ENCODE results near the gene LBX2. TPM values are rescaled to one million over a fixed set of nuclear protein-coding genes. Genes with fewer than 3 reads are reported as not detected.

Gene LBX2
- polyA plus RNA-seq, 3 donors: 3.1 to 7.9 (median 3.9) TPM

DNA sequence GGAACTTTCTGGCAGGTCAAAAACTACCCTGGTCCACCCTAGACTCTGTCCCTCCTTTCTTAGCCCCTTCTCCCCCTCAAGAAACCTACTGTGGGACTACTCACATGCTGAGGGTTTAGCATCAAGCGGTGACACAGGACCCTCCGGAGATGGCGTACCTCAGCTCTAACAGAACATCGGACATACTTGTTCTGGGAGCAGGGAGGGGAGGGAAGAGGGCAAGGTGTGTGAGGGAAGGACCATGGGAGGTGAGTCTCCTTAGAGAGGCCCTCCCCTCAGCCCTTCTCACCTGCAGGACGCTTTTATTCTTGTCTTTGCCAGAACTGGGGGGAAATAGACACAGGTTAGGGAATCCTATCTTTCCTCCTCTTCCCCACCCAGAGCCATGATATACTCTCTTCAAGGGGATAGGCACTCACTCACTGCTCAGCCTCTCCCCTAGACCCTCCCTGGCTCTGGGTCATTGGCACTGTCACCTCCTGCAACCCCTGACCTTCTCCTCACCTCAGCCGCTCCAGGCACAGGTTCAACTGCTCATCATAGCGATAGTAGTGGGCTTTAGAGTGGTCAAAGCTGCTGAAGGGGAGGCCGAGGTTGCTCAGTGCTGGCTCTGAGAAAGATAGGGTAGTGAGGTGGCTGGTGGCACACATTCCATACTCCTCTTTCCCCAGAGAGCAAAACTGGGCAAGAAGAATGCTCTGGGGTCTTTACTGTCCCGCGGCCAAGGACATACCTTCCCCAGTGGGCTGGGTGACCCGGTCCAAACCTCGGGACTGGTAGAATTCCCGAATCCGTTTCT lies 6.2 kb upstream of the LBX2 start:
- no peak for DNase-seq

DNA sequence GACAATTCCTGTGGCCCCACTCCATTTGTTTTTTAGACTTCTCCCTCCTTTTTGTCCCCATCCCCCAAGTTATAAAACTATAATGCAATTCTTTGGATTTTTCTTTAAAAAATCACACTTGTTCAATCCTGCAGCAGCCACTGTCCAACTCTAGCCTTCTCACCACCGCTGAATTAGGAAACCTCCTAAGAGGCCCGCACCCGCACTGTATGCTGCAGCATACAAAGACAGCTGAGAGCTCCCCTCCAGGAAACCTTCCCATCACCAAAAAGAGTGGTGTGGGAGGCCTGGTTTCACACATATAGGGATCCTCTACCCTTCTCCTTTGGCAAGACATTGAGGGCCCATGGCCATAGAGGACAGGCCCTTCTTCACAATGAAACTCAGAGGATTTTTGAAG lies 5.2 kb upstream of the LBX2 start:
- no peak for DNase-seq

DNA sequence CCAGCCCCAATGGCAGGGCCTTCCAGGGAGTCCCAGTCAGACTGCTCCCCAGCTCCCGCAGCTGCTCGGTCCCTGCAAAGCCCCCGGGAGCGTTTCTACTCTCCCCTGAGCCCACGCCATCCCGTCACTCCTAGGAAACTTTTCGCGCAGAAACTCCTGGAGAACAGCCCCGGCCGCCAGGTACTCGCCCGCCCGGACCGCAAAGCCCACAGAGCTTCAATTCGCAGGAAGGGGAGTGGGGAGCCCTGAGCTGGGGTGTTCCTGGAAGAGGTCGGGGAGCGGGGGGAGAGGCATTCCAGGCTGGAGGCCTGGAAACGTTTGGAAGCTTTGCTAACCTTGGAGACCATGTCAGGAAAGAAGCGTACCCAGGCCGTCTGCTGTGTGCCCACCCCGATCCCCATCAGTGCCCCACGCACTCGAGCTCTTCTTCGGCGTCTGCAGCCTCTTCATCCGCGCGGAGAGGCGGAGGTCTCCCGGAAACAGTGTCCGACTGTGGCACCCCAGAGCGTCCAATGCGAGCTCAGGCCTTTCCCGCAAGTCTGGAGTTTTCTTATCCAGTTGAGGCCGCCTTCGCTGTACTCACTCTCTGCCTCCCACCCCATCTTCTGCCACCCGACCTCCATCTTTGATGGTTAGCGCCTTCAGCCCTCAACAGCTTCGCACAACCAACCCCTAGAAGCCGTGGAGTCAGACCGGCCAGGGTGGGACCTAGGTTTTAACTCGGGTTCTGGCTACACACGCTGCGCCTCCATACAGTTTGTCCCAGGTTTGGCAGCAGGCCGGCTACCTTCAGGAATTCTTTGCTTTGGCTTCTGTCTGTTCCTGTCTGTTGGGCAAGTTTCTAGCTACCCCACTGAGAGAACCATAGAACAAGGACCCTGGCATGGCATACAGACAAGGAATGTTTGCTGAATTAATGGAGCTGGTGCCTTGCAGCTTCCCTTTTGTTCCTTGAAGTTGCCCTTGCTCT lies 4.4 kb upstream of the LBX2 start:
- DNase-seq: no peak

DNA sequence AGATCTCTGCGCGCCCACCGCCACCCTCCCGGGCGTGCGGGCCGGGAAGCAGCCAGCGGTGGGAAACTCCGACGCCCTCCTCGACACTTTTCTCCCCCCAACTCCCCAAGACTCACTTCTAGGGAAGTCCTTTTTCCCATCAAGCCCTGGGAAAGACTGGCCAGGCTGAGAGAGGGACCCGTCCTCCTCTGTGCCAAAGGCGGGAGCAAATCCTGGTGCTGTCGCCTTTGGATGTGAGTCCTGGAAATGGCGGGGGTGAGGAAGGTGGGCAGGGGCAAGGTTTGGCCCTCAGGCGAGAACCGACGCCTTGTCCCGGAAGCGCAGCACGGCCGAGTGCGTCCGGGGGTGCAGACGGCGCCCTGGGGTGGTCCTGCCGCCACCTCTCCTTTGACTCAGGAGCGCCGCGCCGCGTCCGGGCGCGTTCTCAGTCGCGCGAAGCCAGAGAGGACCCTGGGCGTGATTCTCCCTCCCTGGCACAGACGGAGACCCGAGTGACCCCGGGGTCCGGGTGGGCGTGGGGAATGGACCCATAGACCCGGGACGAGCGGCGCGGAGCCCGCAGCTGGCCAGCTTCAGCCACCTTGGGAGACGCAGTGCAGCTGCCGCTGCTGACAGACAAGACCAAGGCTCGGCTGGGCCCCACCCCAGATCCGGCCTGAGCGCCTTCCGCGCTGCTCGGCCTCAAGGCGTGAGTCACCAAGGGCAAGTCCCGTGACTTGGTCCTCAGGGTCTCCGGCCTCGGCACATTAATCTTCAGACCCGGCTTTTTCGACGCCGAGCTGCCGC lies 3.5 kb upstream of the LBX2 start:
- DNase-seq: no peak

- no peak for DNase-seq
These were observed 2.8 kb upstream of the LBX2 start for GRCh38 chr2:74502147-74502719.

DNA sequence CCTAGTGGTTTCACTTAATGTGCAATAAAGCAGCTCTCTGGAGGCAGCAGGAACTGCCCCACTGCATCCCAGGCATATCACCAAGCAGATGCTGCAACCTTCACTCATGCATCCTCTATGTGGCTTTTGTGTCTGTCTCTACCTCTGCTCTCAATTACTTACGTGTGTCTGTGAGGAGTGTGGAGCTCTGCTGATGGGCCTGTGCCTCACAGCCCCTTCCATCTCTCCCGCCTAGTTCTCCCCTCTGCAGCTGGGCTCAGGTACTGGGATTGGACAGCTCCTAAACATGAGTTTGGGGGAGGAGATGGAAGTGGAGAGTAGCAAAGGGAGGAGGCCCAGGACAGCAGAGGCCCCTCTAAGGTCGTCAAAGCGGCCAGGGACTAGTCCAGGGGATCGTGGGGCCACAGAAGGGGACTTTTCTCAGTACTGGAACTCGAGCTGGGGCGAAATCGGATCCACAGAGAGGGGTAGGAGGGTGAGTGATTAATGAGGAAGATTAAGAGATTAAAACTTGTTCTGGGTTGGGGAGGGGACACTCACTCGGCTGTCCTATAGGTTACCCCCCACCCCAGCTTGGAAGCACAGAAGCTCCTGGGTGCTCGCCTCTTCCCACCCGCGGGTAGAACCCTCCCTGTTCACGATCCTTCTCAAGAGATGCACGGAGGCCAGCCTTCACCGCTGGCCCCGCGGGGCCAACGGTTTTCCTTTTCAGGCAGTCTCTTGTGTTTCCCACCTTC lies 2.1 kb upstream of the LBX2 start:
- no peak for DNase-seq

GRCh38 chr2:74500578-74500946 lies 1.2 kb upstream of the LBX2 start:
- DNase-seq: no peak

- no peak for DNase-seq
These were observed 656 bp upstream of the LBX2 start for GRCh38 chr2:74499940-74500577.

DNA sequence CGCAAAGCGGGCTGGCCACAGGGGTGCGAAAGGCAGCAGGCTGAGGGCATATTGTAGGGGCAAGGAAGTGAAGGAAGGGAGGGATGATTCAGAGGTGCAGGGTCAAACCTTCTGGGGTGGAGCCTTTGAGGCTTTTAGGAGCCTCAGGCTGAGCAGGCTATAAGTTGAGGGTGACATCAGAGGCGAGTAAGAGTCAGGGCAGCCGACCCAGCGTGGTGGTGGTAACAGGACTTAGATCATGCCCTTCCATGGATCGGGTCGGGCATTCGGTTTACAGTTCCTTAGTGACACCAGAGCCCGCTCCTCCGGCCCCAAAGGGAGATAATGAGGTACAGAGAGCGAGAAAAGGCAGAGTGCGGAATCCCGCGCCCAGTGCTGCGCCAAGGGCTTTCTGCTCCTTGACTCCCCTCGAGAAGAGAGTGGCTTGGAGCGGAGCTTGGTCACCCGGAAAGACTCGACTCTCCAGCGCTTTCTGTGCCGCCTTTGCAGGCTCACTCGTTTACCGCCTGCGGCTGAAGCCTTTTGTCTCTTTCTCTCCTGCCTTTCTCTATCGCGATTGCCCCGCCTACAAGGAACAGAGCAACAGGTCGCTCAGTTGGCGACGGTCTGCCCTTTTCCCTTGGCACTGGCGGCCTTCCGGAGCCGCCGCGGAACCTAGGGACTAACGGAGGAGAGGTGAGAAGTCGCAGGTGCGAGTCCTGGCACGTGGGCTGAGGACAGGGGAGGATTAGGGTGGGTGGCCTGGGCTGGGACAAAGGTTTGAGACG lies 720 bp downstream of the LBX2 start:
- DNase-seq: no peak

GRCh38 chr2:74497777-74498499 lies 1.5 kb downstream of the LBX2 start:
- no peak for DNase-seq

GRCh38 chr2:74496997-74497776 lies 2.2 kb downstream of the LBX2 start:
- no peak for DNase-seq

GRCh38 chr2:74495440-74495839 lies 4.0 kb downstream of the LBX2 start:
- DNase-seq: no peak

GRCh38 chr2:74493546-74493945 lies 5.9 kb downstream of the LBX2 start:
- DNase-seq: no peak

DNA sequence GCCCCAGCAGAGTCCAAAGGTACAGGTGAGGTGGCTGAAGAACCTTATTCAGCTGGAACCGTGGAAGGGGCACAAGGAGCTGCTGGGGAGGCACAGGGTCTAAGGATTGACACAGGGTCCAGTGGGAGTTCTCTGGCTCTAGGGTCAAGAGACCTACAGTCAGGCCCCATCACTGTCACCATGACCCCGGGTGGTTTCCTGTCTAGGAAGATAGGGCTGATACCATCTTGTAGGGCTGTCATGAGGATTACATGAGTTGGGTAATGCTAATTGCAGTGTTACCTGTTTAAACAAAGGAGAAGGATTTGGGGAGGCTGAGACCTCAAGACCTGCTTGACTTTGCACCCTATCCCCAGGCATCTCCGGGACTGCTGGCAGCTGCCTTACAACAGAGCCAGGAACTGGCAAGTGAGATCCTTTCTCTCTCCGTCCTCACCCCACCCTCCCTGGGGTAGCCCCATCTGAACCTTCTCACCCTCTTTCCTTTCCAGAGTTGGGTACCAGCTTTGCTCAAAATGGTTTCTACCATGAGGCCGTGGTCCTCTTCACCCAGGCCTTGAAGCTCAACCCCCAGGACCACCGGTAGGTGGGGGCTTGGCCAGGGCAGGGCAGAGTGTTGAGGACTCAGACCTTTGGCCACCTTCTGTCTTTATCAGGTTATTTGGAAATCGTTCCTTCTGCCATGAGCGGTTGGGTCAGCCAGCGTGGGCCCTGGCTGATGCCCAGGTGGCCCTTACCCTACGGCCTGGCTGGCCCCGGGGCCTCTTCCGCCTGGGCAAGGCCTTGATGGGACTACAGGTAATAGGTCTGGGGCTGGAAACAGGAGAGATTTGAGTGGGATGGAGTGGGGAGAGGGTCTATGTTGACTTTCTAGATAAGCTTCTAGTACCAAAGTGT lies 7.5 kb downstream of the LBX2 start:
- DNase-seq: no peak

GRCh38 chr2:74489906-74490305 lies 9.5 kb downstream of the LBX2 start:
- DNase-seq: no peak

DNA sequence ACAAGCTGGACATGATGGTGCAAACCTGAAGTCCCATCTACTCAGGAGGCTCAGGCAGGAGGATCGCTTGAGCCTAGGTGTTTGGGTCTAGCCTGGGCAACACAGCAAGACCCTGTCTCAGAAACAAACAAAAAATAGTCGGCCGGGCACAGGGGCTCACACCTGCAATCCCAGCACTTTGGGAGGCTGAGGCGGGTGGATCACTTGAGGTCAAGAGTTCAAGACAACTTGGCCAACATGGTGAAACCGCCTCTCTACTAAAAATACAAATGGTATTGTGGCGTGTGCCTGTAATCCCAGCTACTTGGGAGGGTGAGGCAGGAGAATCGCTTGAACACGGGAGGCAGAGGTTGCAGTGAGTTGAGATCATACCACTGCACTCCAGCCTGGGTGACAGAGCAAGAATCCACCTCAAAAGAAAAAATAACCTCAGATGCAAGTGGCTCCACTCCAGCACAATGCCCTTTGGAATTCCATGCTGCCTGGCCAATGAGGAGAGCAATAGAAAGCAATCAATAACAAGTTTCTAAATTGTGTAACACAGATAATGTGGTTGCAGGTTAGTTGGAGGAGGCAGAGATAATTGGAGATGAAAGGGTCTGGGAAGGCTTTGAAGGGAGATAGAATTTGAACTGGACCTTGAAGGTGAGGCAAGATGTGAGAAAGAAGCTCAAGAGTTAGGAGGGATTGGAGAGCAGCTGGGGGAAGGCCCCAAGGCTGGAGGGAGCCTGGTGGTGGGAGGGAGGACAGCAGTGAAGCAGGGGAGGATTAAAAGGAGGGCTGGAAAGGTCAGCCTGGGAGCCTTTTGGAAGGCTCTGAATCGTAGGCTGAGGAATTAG lies 10.5 kb downstream of the LBX2 start:
- no peak for DNase-seq
